GM21619 (cell line): ENCODE measurements around the gene PPP2R2D.

ENCODE experiments used
- ATAC-seq: cut with Tn5 transposase; IDR thresholded peaks from one replicate; pipeline ENCODE4 v1.9.1; 2021; ENCODE audit not compliant: unreplicated experiment

PPP2R2D gene

DNA sequence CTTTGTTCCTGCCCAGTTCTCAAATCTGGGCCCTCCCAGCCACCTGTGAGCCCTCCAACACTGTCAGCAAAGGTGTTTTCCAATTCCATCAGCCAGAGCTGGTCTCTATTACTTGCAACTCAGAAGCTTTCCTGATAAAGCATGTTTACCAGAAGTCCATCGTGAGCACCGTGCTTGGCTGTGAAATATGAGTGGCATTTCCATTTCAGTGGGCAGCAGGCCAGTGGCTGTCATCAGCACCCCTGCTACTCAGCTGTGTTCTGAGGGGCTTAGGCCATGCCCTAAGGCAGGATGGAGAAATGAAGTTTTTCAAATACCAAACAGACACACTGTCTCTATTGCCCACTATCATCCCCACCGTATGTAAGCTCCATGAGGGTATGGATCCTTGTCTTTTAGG, 93.6 kb downstream of the PPP2R2D start:
- no peak for ATAC-seq

- no peak for ATAC-seq
Observed at GRCh38 chr10:131996466-131997365, 95.9 kb downstream of the PPP2R2D start.

- ATAC-seq: no peak
Observed at GRCh38 chr10:131997366-131998049, 96.7 kb downstream of the PPP2R2D start.

GRCh38 chr10:131998050-131998844, 97.4 kb downstream of the PPP2R2D start:
- ATAC-seq: no peak

- ATAC-seq: no peak
Observed at GRCh38 chr10:131998845-131999681, 98.3 kb downstream of the PPP2R2D start.

DNA sequence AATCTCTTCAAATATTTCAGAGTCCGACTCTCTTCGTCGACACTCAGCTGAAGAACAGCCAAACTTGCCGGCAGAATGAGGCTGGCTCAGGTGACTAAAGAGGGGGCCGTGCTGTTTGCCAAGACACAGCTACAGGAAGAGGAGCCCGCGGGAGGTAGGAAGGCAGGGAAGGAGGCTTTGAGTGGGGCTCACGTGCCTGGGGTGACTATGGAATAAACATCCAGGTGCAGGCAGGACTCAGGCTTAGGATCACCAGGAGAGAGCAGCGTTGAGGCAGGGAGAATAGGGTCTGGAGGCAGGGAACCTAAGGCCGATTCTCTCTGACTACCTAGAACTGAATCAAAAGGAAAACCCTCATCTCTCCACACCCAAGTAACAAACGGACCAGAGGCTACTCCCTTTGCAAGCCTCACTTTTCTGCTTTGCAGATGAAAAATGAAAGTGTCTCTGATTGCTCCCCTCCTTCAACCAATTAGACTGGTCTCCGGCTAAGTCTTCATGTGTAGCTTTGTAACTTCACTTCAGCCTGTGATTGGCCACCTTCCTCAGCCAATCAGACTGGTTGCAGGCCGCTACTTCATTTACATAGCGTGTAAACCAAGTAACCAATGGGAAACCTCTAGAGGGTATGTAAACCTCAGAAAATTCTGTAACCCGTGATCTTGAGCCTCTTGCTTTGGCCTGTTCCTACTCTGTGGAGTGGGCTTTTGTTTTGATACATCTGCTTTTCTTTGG, 100.6 kb downstream of the PPP2R2D start:
- ATAC-seq: no peak

DNA sequence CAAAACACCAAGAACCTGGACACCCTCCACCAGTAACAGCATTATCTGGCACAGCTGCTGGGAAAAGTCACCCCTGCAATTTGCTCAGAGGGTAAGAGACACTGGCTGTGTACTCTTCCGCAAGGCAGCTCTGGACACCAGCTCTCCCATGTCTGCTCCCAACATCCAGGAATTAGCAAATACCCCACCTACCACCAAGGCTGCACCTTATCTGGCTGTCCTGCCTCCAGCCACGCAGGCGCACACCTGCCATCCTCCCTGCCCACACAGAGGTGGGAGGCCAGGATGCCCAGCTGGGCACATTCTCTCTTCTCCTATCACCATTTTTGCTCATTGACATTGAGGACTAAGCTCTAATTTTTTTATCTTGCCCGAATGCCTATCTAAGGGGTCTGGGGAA, 101.2 kb downstream of the PPP2R2D start:
- no peak for ATAC-seq

- no peak for ATAC-seq
Observed at GRCh38 chr10:132003282-132003924, 102.6 kb downstream of the PPP2R2D start.

DNA sequence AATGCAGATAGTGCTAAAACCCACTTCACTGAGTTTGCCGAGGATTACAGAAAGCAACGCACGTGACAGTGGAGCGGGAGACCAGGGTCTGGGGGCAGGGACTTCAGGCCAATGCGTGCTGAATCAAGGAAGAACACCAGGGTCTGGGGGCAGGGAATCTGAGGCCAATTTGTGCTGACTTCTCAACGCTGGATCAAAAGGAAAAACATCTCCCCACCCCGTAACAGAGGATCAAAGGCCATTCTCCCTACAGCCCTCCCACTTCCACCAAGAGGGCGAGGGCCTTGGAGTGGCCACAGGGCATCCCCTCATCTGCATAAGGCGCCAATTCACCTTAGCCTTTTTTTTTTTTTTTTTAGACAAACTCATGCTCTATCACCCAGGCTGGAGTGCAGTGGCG, 103.2 kb downstream of the PPP2R2D start:
- no peak for ATAC-seq

GRCh38 chr10:132005147-132005546, 104.3 kb downstream of the PPP2R2D start:
- ATAC-seq: no peak

DNA sequence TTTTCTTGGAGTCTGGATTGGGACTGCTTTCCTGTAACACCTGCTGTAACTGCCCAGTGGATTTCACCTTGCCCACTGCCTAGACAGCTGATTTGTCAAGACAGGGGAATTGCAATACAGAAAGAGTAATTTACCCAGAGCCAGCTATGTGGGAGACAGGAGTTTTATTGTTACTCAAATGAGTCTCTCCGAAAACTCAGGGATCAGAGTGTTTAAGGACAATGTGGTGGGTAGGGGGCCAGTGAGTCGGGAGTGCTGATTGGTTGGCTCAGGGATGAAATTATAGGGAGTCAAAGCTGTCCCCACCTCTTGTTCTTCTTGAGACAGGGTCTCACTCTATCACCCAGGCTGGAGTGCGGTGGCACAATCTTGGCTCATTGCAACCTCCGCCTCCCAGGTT, 106.2 kb downstream of the PPP2R2D start:
- no peak for ATAC-seq

DNA sequence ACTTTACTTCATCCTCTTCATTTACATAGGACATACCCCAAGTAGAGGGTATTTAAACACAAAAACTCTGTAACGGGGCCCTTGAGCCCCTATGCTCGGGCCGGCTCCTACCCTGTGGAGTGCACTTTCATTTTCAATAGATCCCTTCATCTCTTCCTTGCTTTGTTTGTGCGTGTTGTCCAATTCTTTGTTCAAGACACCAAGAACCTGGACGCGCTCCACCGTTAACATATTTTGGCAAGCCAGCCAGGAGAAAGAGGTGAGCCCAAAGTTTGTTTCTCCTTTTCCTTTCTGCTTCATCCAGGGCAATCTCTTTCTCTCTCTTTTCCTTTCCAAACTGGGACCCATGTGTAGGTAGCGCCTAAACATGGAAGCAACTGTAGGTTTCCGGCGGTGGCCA, 106.9 kb downstream of the PPP2R2D start:
- ATAC-seq: no peak
